GM12878 (cell line): ENCODE data around the gene TCF4. TPM values are rescaled to one million over a fixed set of nuclear protein-coding genes. Genes with fewer than 3 reads are reported as not detected.

ENCODE experiments used
- ATAC-seq: fragments of 200-7000 bp; cut with Tn5 transposase; 3 replicates; pipeline ENCODE4 v1.9.1; 2020; ENCODE audit warnings: mild to moderate bottlenecking, moderate library complexity
- BruUV-seq: library from RNA; stranded (reverse); fragments of 400-500 nt; replicated peaks from 2 replicates; lab custom pipeline; 2021; lab: Mats Ljungman, UMichigan
- CTCF ChIA-PET: fragments of 300-600 bp; sonication (Branson Sonifier 250); formaldehyde crosslinking; extraction: SDS; loops from one replicate; lab custom pipeline; 2021; ENCODE audit warnings: inconsistent platforms; lab: Yijun Ruan, JAX
- POLR2A ChIA-PET: fragments of 350-600 bp; formaldehyde crosslinking; extraction: SDS; loops from one replicate; lab custom pipeline; 2021; ENCODE audit warnings: inconsistent platforms; lab: Charles Lee
- RAD21 ChIA-PET: fragments of 300-600 bp; sonication (Branson Sonifier 250); formaldehyde crosslinking; loops from one replicate; lab custom pipeline; 2023; ENCODE audit warnings: antibody characterized with exemption; ENCODE audit not compliant: unreplicated experiment; lab: Charles Lee
- SMC1A ChIA-PET: fragments of 300-600 bp; sonication (Branson Sonifier 250); formaldehyde crosslinking; loops from one replicate; lab custom pipeline; 2023; ENCODE audit not compliant: unreplicated experiment, uncharacterized antibody; lab: Charles Lee
- DNase-seq: peaks from one replicate; pipeline ENCODE4 v3.0.0-alpha.2; 2011; ENCODE audit warnings: low read depth, low spot score
- FAIRE-seq: peaks from 3 replicates; lab custom pipeline; 2011; peaks lifted over from hg19 to GRCh38; lab: Jason Lieb, UNC
- H2AFZ ChIP-seq: 2 replicates; pipeline ENCODE4 v1.6.0; 2011; ENCODE audit warnings: low read depth, low read length, control low read depth; ENCODE audit not compliant: control insufficient read depth
- H3K27ac ChIP-seq: 2 replicates; pipeline ENCODE4 v1.5.1; 2011; ENCODE audit warnings: control low read depth; ENCODE audit not compliant: control insufficient read depth, insufficient read depth
- H3K27me3 ChIP-seq, 2 experiments: replicated peaks in 1 of 2; 2 replicates each; pipeline versions ENCODE4 v1.6.0 to v1.6.1; 2011; ENCODE audit warnings: low read length in 1 of 2; ENCODE audit not compliant: control insufficient read depth in 2 of 2, insufficient read depth in 2 of 2
- H3K36me3 ChIP-seq, 2 experiments: 2 replicates each; pipeline ENCODE4 v1.5.1; 2011; ENCODE audit warnings: low read length in 1 of 2; ENCODE audit not compliant: control insufficient read depth in 2 of 2, insufficient read depth in 2 of 2
- H3K4me1 ChIP-seq: 2 replicates; pipeline ENCODE4 v1.6.1; 2011; ENCODE audit warnings: mild to moderate bottlenecking, low read length, moderate library complexity, mixed read lengths; ENCODE audit not compliant: control insufficient read depth, insufficient read depth
- H3K4me2 ChIP-seq: 2 replicates; pipeline ENCODE4 v1.6.0; 2011; ENCODE audit warnings: control low read depth; ENCODE audit not compliant: control insufficient read depth, insufficient read depth
- H3K4me3 ChIP-seq: fragments of 200-600 bp; sonication (generic); 2 replicates; pipeline ENCODE4 v1.5.1; 2016
- H3K79me2 ChIP-seq: 2 replicates; pipeline ENCODE4 v1.6.0; 2011; ENCODE audit warnings: low read length; ENCODE audit not compliant: control insufficient read depth, insufficient read depth
- H3K9ac ChIP-seq: 2 replicates; pipeline ENCODE4 v1.8.0; 2011; ENCODE audit warnings: low read length, control low read depth, mixed read lengths; ENCODE audit not compliant: control insufficient read depth, insufficient read depth
- H3K9me3 ChIP-seq: replicated peaks from 3 replicates; pipeline ENCODE4 v1.5.1; 2011; ENCODE audit warnings: mild to moderate bottlenecking, low read length; ENCODE audit not compliant: control insufficient read depth, insufficient read depth
- H4K20me1 ChIP-seq: 2 replicates; pipeline ENCODE4 v1.6.0; 2011; ENCODE audit not compliant: control insufficient read depth, insufficient read depth
- BCL11A ChIP-seq: IDR thresholded peaks from 2 replicates; pipeline ENCODE4 v1.6.1; 2011; ENCODE audit warnings: low read depth, low read length
- BMI1 ChIP-seq: fragments of 450-650 bp; IDR thresholded peaks from 2 replicates; pipeline ENCODE4 v1.6.1; 2016; ENCODE audit warnings: mild to moderate bottlenecking, moderate library complexity, borderline replicate concordance
- CREB1 ChIP-seq: IDR thresholded peaks from 2 replicates; pipeline ENCODE4 v1.6.1; 2012; ENCODE audit warnings: low read depth, mild to moderate bottlenecking, inconsistent platforms
- ESRRA ChIP-seq: IDR thresholded peaks from 2 replicates; pipeline ENCODE4 v1.6.1; 2012; ENCODE audit warnings: mild to moderate bottlenecking, low read length, improper control_type of control experiment
- FOS ChIP-seq: IDR thresholded peaks from 3 replicates; pipeline ENCODE4 v1.6.1; 2011; ENCODE audit warnings: borderline replicate concordance; ENCODE audit not compliant: insufficient read length; ENCODE audit errors: extremely low read depth
- IRF5 ChIP-seq: fragments of 450-650 bp; IDR thresholded peaks from 2 replicates; pipeline ENCODE4 v1.6.1; 2017; ENCODE audit warnings: borderline replicate concordance
- NRF1 ChIP-seq: conservative IDR thresholded peaks from 2 replicates; pipeline ENCODE4 v1.6.1; 2011; ENCODE audit warnings: mild to moderate bottlenecking, low read depth, low read length, improper control_type of control experiment
- REST ChIP-seq: IDR thresholded peaks from 2 replicates; pipeline ENCODE4 v1.6.1; 2012; ENCODE audit warnings: mild to moderate bottlenecking, low read depth, low read length
- RFX5 ChIP-seq: IDR thresholded peaks from 2 replicates; pipeline ENCODE4 v1.6.1; 2011; ENCODE audit warnings: low read depth, low read length, improper control_type of control experiment
- SIN3A ChIP-seq: IDR thresholded peaks from 2 replicates; pipeline ENCODE4 v1.6.1; 2012; ENCODE audit warnings: low read depth, low read length, improper control_type of control experiment
- SMAD1 ChIP-seq: fragments of 450-650 bp; IDR thresholded peaks from 2 replicates; pipeline ENCODE4 v1.6.1; 2018; ENCODE audit warnings: mild to moderate bottlenecking, low read depth; ENCODE audit not compliant: partially characterized antibody
- STAT1 ChIP-seq: fragments of 450-650 bp; conservative IDR thresholded peaks from 2 replicates; pipeline ENCODE4 v1.6.1; 2014; ENCODE audit warnings: antibody characterized with exemption, mild to moderate bottlenecking
- USF1 ChIP-seq: IDR thresholded peaks from 2 replicates; pipeline ENCODE4 v1.6.1; 2011; ENCODE audit warnings: borderline replicate concordance, low read depth, mild to moderate bottlenecking, moderate library complexity, mixed read lengths, low read length; ENCODE audit not compliant: insufficient read depth; ENCODE audit errors: extremely low read length
- WGBS: methylation state at CpG from one replicate; pipeline ENCODE4 v1.1.6; 2016; ENCODE audit warnings: low lambda C conversion rate; ENCODE audit not compliant: insufficient replicate concordance, insufficient coverage; ENCODE audit errors: missing lambda C conversion rate; 5-methylcytosine and 5-hydroxymethylcytosine counted together
- in situ Hi-C: fragments of 300-500 bp; cut with MboI; formaldehyde crosslinking; loops from 9 replicates; pipeline ENCODE4 v1.14.3; 2018; ENCODE audit warnings: mixed read lengths
- intact Hi-C: fragments of 100-400 bp; cut with micrococcal nuclease; formaldehyde crosslinking; loops from one replicate; pipeline ENCODE4 v1.14.2; 2022; ENCODE audit not compliant: unreplicated experiment
- polyA plus RNA-seq, 11 experiments: library from polyadenylated mRNA; depleted of rRNA in 4 of 11; unstranded in 6 of 11; stranded (reverse) in 5 of 11; fragments of >200 nt; fragmentation: Nextera tagmentation in 4 of 11; fragmentation: Illumina TruSeq in 1 of 11; extraction: Ambion mirVana in 4 of 11; extraction: Trizol in 1 of 11; gene quantifications; 1 replicate in 1 of 11; 2 replicates in 10 of 11; pipeline versions ENCODE4 v1.2.1 to v1.2.3, GENCODE V29; 2011 to 2016; ENCODE audit warnings: inconsistent platforms in 2 of 11, missing spikeins in 2 of 11, low read depth in 1 of 11
- total RNA-seq, 4 experiments: library from RNA; depleted of rRNA in 3 of 4; stranded (reverse); fragments of >200 nt in 3 of 4; fragmentation: Illumina TruSeq in 1 of 4; extraction: Trizol in 1 of 4; gene quantifications; 2 replicates each; pipeline versions ENCODE4 v1.2.1 to v1.2.3, GENCODE V29; 2013 to 2021
- TF ChIP-seq, protein P1 (sequence below): fragments of 450-650 bp; formaldehyde crosslinking; IDR thresholded peaks from 2 replicates; pipeline ENCODE4 v1.5.0; 2022; ENCODE audit warnings: mild to moderate bottlenecking, missing genetic modification characterization

TCF4 gene
- total and polyA plus RNA-seq, 10 of the 15 experiments (the other 5 are each of a cell fraction or from before 2014, with no cell fraction given), result 15.2 to 94.0 (median 31.5) TPM

DNA sequence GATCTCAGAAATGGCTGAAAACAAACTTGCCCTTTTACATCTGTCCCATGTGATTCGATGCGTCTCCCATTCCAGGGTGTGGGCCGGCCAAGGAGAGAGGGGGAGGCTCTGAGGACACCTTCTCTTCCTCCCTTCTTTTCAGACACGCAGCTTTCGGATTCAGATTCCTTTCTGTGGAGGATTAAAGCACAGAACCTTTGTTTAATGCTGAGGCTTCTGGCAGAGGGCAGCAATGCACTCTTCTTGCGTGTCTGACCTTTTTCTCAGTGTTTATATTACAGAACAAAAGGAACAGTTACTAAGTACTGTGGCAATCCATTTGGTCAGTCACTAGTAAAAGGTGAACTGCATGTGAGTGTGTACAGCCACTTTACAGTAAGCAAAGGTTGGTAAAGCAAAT lies 359.8 kb downstream of the TCF4 start (continued):
- TF ChIP-seq IRF5, result no peak
- TF ChIP-seq BMI1, result no peak

DNA sequence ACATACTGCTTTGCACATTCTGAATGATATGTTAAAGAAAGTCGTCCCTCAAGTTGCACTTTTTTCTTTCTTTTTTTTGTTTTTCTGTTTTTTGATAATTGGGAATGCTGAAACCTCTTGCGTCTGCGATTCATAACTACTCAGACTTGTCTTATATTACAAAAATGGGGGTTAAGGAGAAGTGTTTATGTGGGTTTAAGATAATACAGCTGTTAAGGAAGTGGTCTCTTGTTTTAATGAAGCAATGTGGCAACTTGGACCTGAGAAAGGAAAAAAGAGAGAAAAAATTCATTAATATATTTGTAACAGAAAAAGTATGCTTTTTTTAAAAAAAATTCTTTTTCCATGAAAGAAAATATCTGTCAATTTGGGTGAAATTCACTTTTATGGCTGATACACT lies 360.2 kb downstream of the TCF4 start:
- DNase-seq (no peak), FAIRE-seq (no peak), ATAC-seq (no peak)
- POLR2A ChIA-PET, result interaction anchor here (0.7 kb wide), 1 partner anchor 328 kb away, joined by 3 read pairs; no protein-coding TSS in a partner anchor
- SMC1A ChIA-PET, result interaction anchor here (0.6 to 0.8 kb wide), 2 partner anchors 182 to 258 kb away, joined by 3 read pairs; no protein-coding TSS in a partner anchor
- Histone ChIP-seq H3K9ac (no peak overlapping the region), H3K79me2 (no peaks in the 10 kb centered on the region), H3K4me2 (no peak overlapping the region), H3K27ac (no peak overlapping the region), H3K9me3 (no peaks in the 10 kb centered on the region), H4K20me1 (no peaks in the 10 kb centered on the region), H3K27me3 (no peaks in the 10 kb centered on the region), H2AFZ (no peak overlapping the region), H3K36me3 (peaks cover 18 to 24% of the 10 kb centered on the region in 2 experiments), H3K4me3 (no peak overlapping the region), H3K4me1 (no peaks in the 10 kb centered on the region)
- TF ChIP-seq FOS, result no peak
- TF ChIP-seq SIN3A, result no peak
- TF ChIP-seq BCL11A, result no peak
- no peak for TF ChIP-seq SMAD1
- TF ChIP-seq ESRRA, result no peak
- no peak for TF ChIP-seq STAT1
- no peak for TF ChIP-seq USF1
- no peak for TF ChIP-seq REST
- TF ChIP-seq RFX5, result no peak
- TF ChIP-seq, protein P1, sequence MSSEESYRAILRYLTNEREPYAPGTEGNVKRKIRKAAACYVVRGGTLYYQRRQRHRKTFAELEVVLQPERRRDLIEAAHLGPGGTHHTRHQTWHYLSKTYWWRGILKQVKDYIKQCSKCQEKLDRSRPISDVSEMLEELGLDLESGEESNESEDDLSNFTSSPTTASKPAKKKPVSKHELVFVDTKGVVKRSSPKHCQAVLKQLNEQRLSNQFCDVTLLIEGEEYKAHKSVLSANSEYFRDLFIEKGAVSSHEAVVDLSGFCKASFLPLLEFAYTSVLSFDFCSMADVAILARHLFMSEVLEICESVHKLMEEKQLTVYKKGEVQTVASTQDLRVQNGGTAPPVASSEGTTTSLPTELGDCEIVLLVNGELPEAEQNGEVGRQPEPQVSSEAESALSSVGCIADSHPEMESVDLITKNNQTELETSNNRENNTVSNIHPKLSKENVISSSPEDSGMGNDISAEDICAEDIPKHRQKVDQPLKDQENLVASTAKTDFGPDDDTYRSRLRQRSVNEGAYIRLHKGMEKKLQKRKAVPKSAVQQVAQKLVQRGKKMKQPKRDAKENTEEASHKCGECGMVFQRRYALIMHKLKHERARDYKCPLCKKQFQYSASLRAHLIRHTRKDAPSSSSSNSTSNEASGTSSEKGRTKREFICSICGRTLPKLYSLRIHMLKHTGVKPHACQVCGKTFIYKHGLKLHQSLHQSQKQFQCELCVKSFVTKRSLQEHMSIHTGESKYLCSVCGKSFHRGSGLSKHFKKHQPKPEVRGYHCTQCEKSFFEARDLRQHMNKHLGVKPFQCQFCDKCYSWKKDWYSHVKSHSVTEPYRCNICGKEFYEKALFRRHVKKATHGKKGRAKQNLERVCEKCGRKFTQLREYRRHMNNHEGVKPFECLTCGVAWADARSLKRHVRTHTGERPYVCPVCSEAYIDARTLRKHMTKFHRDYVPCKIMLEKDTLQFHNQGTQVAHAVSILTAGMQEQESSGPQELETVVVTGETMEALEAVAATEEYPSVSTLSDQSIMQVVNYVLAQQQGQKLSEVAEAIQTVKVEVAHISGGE (CRISPR knock-in tag), result no peak
- TF ChIP-seq NRF1, result no peak
- no peak for TF ChIP-seq CREB1
- intact Hi-C loops (loop anchor here (10.0 kb wide), 1 partner anchor 133 kb away; no protein-coding TSS in a partner anchor), in situ Hi-C loops (no loop called here)
- RAD21 ChIA-PET, result no interaction called here
- no TSS peak for BruUV-seq
- WGBS, result 100% methylated on average over 3 of the region's 3 CpGs
- CTCF ChIA-PET, result interaction anchor here (0.7 to 1.7 kb wide), 3 partner anchors 16 to 262 kb away, joined by 3 to 12 read pairs (median 3); no protein-coding TSS in a partner anchor
